Heart left ventricle (tissue), 16 donors: ENCODE measurements around the gene KLHDC9. TPM values are rescaled to one million over a fixed set of nuclear protein-coding genes. Genes with fewer than 3 reads are reported as not detected.

Experiments used
- ATAC-seq, 4 donors: fragments of 200-7000 bp; cut with Tn5 transposase; one replicate each; pipeline ENCODE4 v1.9.1; 2020 to 2022; ENCODE audit warnings: moderate library complexity in 4 of 4, mild to moderate bottlenecking in 3 of 4, moderate number of reproducible peaks in 1 of 4
- DNase-seq, 5 donors: peaks; one replicate each; pipeline ENCODE4 v3.0.0-alpha.2; 2020
- H3K27ac ChIP-seq, 12 donors: fragments of 200-600 bp; sonication (generic) in 4 of 12; one replicate each; pipeline versions ENCODE4 v1.5.0 to v1.8.0; 2016 to 2022; ENCODE audit warnings: mild to moderate bottlenecking in 2 of 12
- H3K27me3 ChIP-seq, 9 donors: fragments of 200-600 bp; sonication (generic) in 2 of 9; one replicate each; pipeline versions ENCODE4 v1.5.1 to v1.8.0; 2016 to 2022; ENCODE audit warnings: mild to moderate bottlenecking in 3 of 9
- H3K36me3 ChIP-seq, 9 donors: fragments of 200-600 bp; sonication (generic) in 2 of 9; one replicate each; pipeline versions ENCODE4 v1.5.0 to v1.8.0; 2018 to 2022; ENCODE audit warnings: mild to moderate bottlenecking in 2 of 9
- H3K4me1 ChIP-seq, 12 donors: fragments of 200-600 bp; sonication (generic) in 4 of 12; one replicate each; pipeline versions ENCODE4 v1.5.0 to v1.8.0; 2016 to 2022; ENCODE audit warnings: mild to moderate bottlenecking in 3 of 12
- H3K4me3 ChIP-seq, 12 donors: fragments of 200-600 bp; sonication (generic) in 4 of 12; one replicate each; pipeline versions ENCODE4 v1.5.0 to v1.8.0; 2017 to 2022; ENCODE audit warnings: mild to moderate bottlenecking in 9 of 12, moderate library complexity in 4 of 12
- H3K9me3 ChIP-seq, 12 donors: fragments of 200-600 bp; sonication (generic) in 4 of 12; one replicate each; pipeline versions ENCODE4 v1.5.0 to v1.8.0; 2016 to 2022; ENCODE audit warnings: mild to moderate bottlenecking in 1 of 12
- POLR2A ChIP-seq, 2 donors: fragments of 450-650 bp; IDR thresholded peaks; one replicate each; pipeline ENCODE4 v1.6.1; 2017; ENCODE audit warnings: antibody characterized with exemption in 2 of 2, mild to moderate bottlenecking in 2 of 2, moderate library complexity in 2 of 2
- WGBS, 4 donors: extraction: QIAGEN DNeasy Blood & Tissue Kit in 2 of 4; methylation state at CpG; one replicate each; pipeline versions ENCODE4 v1.1.5 to v1.1.7; 2013 to 2018; 5-methylcytosine and 5-hydroxymethylcytosine counted together
- intact Hi-C, 10 donors: fragments of 100-400 bp; cut with DNase I; formaldehyde crosslinking; loops; one replicate each; pipeline versions ENCODE4 v1.11.1 to v1.14.2; 2022
- polyA plus RNA-seq, 2 donors: library from polyadenylated mRNA; stranded (reverse); fragments of 200-250 nt; gene quantifications; one replicate each; pipeline ENCODE4 v1.2.3, GENCODE V29; 2013
- total RNA-seq, 9 donors: library from RNA; depleted of rRNA in 2 of 9; stranded (reverse); fragments of >200 nt in 2 of 9; fragmentation: NEBNext Ultra II Directional in 3 of 9; extraction: Animal tissue kit (Norgen Biotek cat#: 25700) in 3 of 9; gene quantifications; one replicate each; pipeline versions ENCODE4 v1.1.0 to v1.2.4, GENCODE V29; 2016 to 2023
- TF ChIP-seq, protein P1 (sequence below), 12 donors: fragments of 200-600 bp; sonication (generic) in 4 of 12; IDR thresholded peaks; one replicate each; pipeline versions ENCODE4 v1.5.0 to v1.8.0; 2018 to 2022; ENCODE audit warnings: antibody characterized with exemption in 12 of 12, mild to moderate bottlenecking in 5 of 12
- donor health status: ischemic (EF 13 %, LVEDD 7.1; RV severe dilation, severe dysfunction).
- donor health status: healthy with polysubstance abuse.
- donor health status: DM: no; HTN: yes; CAD: no.
- donor health status: DM: no; HTN: no; CAD: no.
- donor health status: ischemic (EF 25% LVEDD 6.9; RV normal size, moderate dysfunction).
- donor health status: ischemic (EF 25% LVEDD 5.7; RV mildly dilated, moderate dysfunction).
- donor health status: healthy.
- donor health status: DM: yes; HTN: yes; CAD: no.
- donor health status: ischemic (EF 35%, LVEDD 5.7; RV mildly dilated, moderate dysfunction).
- donor health status: nonischemic (EF 11% LVEDD 7.7; RV severe dilation, severe dysfunction).
- donor health status: DM: yes; HTN: yes; CAD: no.
- donor health status: PGD.
- donor health status: ischemic (EF 29% LVEDD 5.4; RV normal size, mild dysfunction).
- donor health status: nonischemic (EF 23%, LVEDD 6.1; RV moderate dilation, normal function).

Gene KLHDC9
- total and polyA plus RNA-seq, 11 donors: 0.43 to 13.3 (median 4.8) TPM

DNA sequence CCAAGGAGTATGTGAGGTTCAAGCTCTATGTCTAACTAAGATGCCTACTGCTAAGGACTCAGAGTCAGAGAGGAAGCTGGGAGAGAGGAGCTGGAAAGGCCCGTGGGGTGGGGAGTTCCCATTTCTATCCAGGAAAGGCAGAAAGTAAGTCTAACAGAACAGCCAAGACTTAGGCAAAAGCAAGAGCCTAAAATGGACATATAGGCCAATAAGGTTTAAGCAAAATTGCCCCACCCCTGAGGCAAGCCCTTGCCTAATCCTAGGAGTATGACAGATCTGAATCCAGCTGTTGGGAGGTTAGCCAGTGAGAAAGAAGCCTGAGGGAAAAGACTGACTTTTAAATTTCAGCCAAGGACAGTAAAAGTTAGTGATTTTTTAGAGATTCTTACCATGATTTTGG, 1.6 kb upstream of the KLHDC9 start:
- Histone ChIP-seq H3K27ac (peak overlapping the region in 10 of 12 donors; percentile 2 to 53 (median 42)), H3K4me3 (no peak overlapping the region), H3K9me3 (no peaks in the 10 kb centered on the region), H3K4me1 (peaks cover 2 to 35% (median 17%) of the 10 kb centered on the region in 12 donors), H3K36me3 (peaks cover 0 to 25% (median 17%) of the 10 kb centered on the region in 9 donors), H3K27me3 (no peaks in the 10 kb centered on the region)
- DNase-seq (peak in 2 of 5 donors; percentile 54 to 71), ATAC-seq (peak in 3 of 4 donors; percentile 32 to 65 (median 54))
- TF ChIP-seq, protein P1, sequence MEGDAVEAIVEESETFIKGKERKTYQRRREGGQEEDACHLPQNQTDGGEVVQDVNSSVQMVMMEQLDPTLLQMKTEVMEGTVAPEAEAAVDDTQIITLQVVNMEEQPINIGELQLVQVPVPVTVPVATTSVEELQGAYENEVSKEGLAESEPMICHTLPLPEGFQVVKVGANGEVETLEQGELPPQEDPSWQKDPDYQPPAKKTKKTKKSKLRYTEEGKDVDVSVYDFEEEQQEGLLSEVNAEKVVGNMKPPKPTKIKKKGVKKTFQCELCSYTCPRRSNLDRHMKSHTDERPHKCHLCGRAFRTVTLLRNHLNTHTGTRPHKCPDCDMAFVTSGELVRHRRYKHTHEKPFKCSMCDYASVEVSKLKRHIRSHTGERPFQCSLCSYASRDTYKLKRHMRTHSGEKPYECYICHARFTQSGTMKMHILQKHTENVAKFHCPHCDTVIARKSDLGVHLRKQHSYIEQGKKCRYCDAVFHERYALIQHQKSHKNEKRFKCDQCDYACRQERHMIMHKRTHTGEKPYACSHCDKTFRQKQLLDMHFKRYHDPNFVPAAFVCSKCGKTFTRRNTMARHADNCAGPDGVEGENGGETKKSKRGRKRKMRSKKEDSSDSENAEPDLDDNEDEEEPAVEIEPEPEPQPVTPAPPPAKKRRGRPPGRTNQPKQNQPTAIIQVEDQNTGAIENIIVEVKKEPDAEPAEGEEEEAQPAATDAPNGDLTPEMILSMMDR (IDR thresholded peaks at IDR 0.05): no peak
- no peak for TF ChIP-seq POLR2A (IDR thresholded peaks at IDR 0.05)
- intact Hi-C loops: loop anchor here (2.0 to 10.0 kb wide), 11 partner anchors 36 to 372 kb away; partner anchors contain the start of genes DEDD (in 1 of the 10) and USF1 (in 1 of the 10)
- 33 to 47% (median 41%) methylated on average over 1 of the region's 1 CpG for WGBS, 4 donors

DNA sequence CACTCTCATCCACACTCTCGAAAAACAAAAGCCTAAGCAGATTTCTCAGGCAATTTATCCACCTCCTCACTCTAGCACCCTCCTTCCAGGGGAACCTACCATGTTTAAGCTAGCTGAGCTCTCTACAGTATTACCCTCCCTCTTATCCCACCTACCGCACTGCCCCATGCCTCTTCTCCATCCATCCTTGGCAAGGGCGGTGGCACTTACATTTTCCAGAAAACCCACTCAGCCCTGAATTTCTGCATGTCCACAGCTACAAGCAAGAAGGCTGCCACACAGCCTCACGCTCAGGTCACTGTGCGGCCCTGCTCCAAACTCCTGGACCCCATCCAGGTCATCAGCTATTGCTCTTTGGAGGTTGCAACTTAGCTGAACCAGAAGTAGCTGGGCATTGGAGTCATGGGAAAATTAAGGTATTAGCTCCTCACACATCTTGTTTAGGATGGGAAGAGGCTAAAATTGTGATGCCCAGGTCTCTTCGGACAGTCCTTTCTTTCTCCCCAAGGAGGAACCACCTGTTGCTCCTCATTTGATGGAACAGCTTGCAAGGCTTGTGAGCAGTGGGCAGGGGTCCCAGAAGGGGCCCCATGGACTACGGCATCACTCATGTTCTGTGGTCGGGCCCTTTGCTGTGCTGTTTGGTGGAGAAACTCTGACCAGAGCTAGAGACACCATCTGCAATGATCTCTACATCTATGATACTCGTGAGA, 1.1 kb downstream of the KLHDC9 start:
- no peak for ATAC-seq
- intact Hi-C loops: loop anchor here in 8 of 10 donors (1.0 to 10.0 kb wide), 10 partner anchors 33 to 374 kb away; partner anchors contain the start of genes USF1 (in 2 of the 8) and DEDD (in 1 of the 8)
- Histone ChIP-seq H3K4me3 (peak overlapping the region in 8 of 12 donors; percentile 60 to 81 (median 72)), H3K36me3 (peaks cover 0 to 41% (median 24%) of the 10 kb centered on the region in 9 donors), H3K27me3 (no peaks in the 10 kb centered on the region), H3K9me3 (no peaks in the 10 kb centered on the region), H3K4me1 (peaks cover 2 to 35% (median 17%) of the 10 kb centered on the region in 12 donors), H3K27ac (peak overlapping the region in 1 of 12 donors; percentile 79)
- DNase-seq: no peak
- TF ChIP-seq, protein P1 (IDR thresholded peaks at IDR 0.05): no peak
- no peak for TF ChIP-seq POLR2A (IDR thresholded peaks at IDR 0.05)
- 79 to 83% (median 82%) methylated on average over 9 of the region's 9 CpGs for WGBS, 4 donors

DNA sequence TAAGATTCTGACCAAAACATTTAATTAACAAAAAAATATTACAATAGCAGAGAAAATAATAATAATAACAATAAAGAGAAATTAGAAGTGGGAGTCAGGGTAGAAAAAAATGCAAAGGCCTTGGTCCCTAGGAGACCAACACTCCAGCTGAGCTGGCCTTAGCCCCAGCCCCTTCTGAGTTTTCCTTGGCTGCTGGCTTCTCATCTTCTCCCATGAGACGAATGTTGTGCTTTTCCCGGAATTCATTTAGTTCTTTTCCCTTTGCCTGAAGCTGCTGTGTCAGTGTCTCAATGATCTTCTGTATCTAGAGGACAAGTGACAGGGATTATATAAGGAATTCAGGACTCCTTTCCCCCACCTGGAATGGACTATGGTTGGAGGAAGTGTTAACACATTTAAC, 2.4 kb downstream of the KLHDC9 start:
- H3K36me3 ChIP-seq: peaks cover 0 to 41% (median 24%) of the 10 kb centered on the region in 9 donors

DNA sequence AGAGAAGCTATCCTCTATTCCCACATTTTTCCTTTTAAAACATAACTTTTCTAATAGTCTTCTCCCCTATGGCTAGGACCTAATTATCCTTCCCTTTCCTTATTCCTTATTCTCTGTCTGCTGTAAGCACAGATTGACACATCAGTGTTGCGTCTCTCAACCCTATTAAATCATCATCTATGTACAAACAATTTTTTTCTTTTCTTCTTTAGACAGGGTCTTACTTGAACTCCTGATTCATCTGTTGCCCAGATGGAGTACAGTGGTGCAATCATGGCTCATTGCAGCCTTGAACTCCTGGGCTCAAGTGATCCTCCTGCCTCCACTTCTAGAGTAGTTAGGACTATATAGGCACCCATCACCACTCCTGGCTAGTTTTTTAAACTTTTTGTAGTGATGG, 8.3 kb downstream of the KLHDC9 start:
- Histone ChIP-seq H3K27me3 (no peaks in the 10 kb centered on the region), H3K9me3 (no peaks in the 10 kb centered on the region), H3K27ac (no peak overlapping the region), H3K4me3 (no peak overlapping the region), H3K36me3 (peaks cover 0 to 36% (median 20%) of the 10 kb centered on the region in 9 donors), H3K4me1 (peaks cover 0 to 5% (median 0%) of the 10 kb centered on the region in 12 donors)
- no peak for ATAC-seq
- intact Hi-C loops: no loop called here
- TF ChIP-seq POLR2A (IDR thresholded peaks at IDR 0.05): no peak
- TF ChIP-seq, protein P1 (IDR thresholded peaks at IDR 0.05): no peak
- WGBS, 4 donors: 96 to 100% (median 97%) methylated on average over 1 of the region's 1 CpG
- DNase-seq: no peak

More for the DNA sequence above, 2.4 kb downstream of the KLHDC9 start:
- DNase-seq: peak in 1 of 5 donors; percentile 51
- TF ChIP-seq, protein P1 (IDR thresholded peaks at IDR 0.05): no peak
- no peak for TF ChIP-seq POLR2A (IDR thresholded peaks at IDR 0.05)
- Histone ChIP-seq H3K4me1 (peaks cover 2 to 33% (median 17%) of the 10 kb centered on the region in 12 donors), H3K27me3 (no peaks in the 10 kb centered on the region), H3K4me3 (no peak overlapping the region), H3K27ac (peak overlapping the region in 1 of 12 donors; percentile 20), H3K9me3 (no peaks in the 10 kb centered on the region)
- ATAC-seq: no peak
- WGBS, 4 donors: 51 to 62% (median 54%) methylated on average over 2 of the region's 2 CpGs
- intact Hi-C loops: no loop called here
